ENCODE data around the gene TAB2. TPM values are rescaled to one million over a fixed set of nuclear protein-coding genes. Genes with fewer than 3 reads are reported as not detected.

Gene TAB2
- total RNA-seq, 1 experiment from 2014 or later: 55.6 TPM

DNA sequence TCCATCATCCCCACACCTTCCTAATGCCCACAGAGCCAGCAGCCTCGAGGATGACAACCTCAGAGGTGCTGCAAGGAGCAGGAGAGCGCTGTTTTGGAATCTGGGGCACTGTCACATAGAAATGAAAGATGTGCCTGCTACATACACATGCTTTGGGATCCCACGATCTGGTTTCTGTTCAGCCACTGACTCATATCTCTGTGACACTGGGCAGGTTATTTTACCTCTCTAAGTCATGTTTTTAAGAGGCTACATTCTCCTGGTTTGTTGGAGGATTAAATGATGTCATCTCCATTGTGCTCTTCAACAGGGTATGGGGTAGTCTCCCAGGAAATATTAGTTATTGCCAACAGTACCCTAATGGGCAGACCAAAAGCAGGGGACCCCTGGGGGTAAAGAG lies 32.6 kb upstream of the TAB2 start:
- POLR2A ChIA-PET: no interaction called here
- Mint-ChIP-seq H3K36me3 (no peaks in the 10 kb centered on the region), H3K4me3 (no peak overlapping the region), H3K9me3 (no peaks in the 10 kb centered on the region), H3K27me3 (ENCODE audit: low read depth) (peaks cover 2% of the 10 kb centered on the region), H3K27ac (no peak overlapping the region), H3K4me1 (0 out of 2 replicates have a peak, but pooled peaks cover 4% of the 10 kb centered on the region)
- TF ChIP-seq, protein P1, sequence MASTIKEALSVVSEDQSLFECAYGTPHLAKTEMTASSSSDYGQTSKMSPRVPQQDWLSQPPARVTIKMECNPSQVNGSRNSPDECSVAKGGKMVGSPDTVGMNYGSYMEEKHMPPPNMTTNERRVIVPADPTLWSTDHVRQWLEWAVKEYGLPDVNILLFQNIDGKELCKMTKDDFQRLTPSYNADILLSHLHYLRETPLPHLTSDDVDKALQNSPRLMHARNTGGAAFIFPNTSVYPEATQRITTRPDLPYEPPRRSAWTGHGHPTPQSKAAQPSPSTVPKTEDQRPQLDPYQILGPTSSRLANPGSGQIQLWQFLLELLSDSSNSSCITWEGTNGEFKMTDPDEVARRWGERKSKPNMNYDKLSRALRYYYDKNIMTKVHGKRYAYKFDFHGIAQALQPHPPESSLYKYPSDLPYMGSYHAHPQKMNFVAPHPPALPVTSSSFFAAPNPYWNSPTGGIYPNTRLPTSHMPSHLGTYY (CRISPR knock-in tag; IDR thresholded peaks at IDR 0.05): no peak
- TF ChIP-seq FOXK1 (CRISPR knock-in tag; IDR thresholded peaks at IDR 0.05) (no peak), GABPB1 (CRISPR knock-in tag; IDR thresholded peaks at IDR 0.05) (no peak)
- ATAC-seq: no peak
- DNase-seq (ENCODE audit: low spot score): no peak
- CTCF ChIA-PET: no interaction called here

GRCh38 chr6:149285626-149286025 lies 31.9 kb upstream of the TAB2 start:
- no peak for ATAC-seq
- TF ChIP-seq CBFB (CRISPR knock-in tag; IDR thresholded peaks at IDR 0.05; ENCODE audit: low read depth) (no peak), NR1H2 (CRISPR knock-in tag; IDR thresholded peaks at IDR 0.05) (no peak), MYBL2 (CRISPR knock-in tag; IDR thresholded peaks at IDR 0.05) (no peak), ZNF396 (CRISPR knock-in tag; IDR thresholded peaks at IDR 0.05; ENCODE audit: borderline replicate concordance) (no peak), ZNF121 (CRISPR knock-in tag; IDR thresholded peaks at IDR 0.05) (no peak), ZNF263 (CRISPR knock-in tag; IDR thresholded peaks at IDR 0.05; ENCODE audit: low read depth) (no peak), ATF6 (CRISPR knock-in tag; IDR thresholded peaks at IDR 0.05) (no peak), ZMAT4 (CRISPR knock-in tag; IDR thresholded peaks at IDR 0.05) (no peak), HMGXB4 (CRISPR knock-in tag; IDR thresholded peaks at IDR 0.05) (no peak), USF2 (CRISPR knock-in tag; IDR thresholded peaks at IDR 0.05) (no peak), SMAD4 (CRISPR knock-in tag; IDR thresholded peaks at IDR 0.05) (no peak), TCF7 (CRISPR knock-in tag; IDR thresholded peaks at IDR 0.05; ENCODE audit: low read depth) (no peak), FOXP4 (CRISPR knock-in tag; IDR thresholded peaks at IDR 0.05) (no peak), ESRRA (CRISPR knock-in tag; IDR thresholded peaks at IDR 0.05; ENCODE audit: borderline replicate concordance) (no peak)
- TF ChIP-seq, protein P2, sequence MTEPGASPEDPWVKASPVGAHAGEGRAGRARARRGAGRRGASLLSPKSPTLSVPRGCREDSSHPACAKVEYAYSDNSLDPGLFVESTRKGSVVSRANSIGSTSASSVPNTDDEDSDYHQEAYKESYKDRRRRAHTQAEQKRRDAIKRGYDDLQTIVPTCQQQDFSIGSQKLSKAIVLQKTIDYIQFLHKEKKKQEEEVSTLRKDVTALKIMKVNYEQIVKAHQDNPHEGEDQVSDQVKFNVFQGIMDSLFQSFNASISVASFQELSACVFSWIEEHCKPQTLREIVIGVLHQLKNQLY (CRISPR knock-in tag; IDR thresholded peaks at IDR 0.05): no peak
- TF ChIP-seq, protein P3, sequence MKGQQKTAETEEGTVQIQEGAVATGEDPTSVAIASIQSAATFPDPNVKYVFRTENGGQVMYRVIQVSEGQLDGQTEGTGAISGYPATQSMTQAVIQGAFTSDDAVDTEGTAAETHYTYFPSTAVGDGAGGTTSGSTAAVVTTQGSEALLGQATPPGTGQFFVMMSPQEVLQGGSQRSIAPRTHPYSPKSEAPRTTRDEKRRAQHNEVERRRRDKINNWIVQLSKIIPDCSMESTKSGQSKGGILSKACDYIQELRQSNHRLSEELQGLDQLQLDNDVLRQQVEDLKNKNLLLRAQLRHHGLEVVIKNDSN (CRISPR knock-in tag; IDR thresholded peaks at IDR 0.05): no peak
- TF ChIP-seq, protein P4, sequence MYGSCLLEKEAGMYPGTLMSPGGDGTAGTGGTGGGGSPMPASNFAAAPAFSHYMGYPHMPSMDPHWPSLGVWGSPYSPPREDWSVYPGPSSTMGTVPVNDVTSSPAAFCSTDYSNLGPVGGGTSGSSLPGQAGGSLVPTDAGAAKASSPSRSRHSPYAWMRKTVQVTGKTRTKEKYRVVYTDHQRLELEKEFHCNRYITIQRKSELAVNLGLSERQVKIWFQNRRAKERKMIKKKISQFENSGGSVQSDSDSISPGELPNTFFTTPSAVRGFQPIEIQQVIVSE (CRISPR knock-in tag; IDR thresholded peaks at IDR 0.05; ENCODE audit: borderline replicate concordance): no peak
- TF ChIP-seq, protein P5, sequence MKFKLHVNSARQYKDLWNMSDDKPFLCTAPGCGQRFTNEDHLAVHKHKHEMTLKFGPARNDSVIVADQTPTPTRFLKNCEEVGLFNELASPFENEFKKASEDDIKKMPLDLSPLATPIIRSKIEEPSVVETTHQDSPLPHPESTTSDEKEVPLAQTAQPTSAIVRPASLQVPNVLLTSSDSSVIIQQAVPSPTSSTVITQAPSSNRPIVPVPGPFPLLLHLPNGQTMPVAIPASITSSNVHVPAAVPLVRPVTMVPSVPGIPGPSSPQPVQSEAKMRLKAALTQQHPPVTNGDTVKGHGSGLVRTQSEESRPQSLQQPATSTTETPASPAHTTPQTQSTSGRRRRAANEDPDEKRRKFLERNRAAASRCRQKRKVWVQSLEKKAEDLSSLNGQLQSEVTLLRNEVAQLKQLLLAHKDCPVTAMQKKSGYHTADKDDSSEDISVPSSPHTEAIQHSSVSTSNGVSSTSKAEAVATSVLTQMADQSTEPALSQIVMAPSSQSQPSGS (CRISPR knock-in tag; IDR thresholded peaks at IDR 0.05; ENCODE audit: borderline replicate concordance, low read depth): no peak
- POLR2A ChIA-PET: no interaction called here
- CTCF ChIA-PET: no interaction called here
- H3K4me1 Mint-ChIP-seq: 0 out of 2 replicates have a peak, but pooled peaks cover 4% of the 10 kb centered on the region
- H3K9me3 Mint-ChIP-seq: no peaks in the 10 kb centered on the region
- no peak overlapping the region for H3K27ac Mint-ChIP-seq
- no peaks in the 10 kb centered on the region for H3K36me3 Mint-ChIP-seq
- DNase-seq (ENCODE audit: low spot score): no peak
- no peaks in the 10 kb centered on the region; the same call in 1 of the 2 replicates for H3K27me3 Mint-ChIP-seq (ENCODE audit: low read depth)
- H3K4me3 Mint-ChIP-seq: no peak overlapping the region

All from WTC11 (cell line).